K562 treated with DMSO at 1 percent for 48 hours (cell line): ENCODE data around the gene AK6. TPM values are rescaled to one million over a fixed set of nuclear protein-coding genes. Genes with fewer than 3 reads are reported as not detected.

Experiments used
- total RNA-seq: library from RNA; unstranded; fragments of 300-600 nt; gene quantifications from 2 replicates; pipeline ENCODE4 v1.2.3, GENCODE V29; 2022; ENCODE audit warnings: low replicate concordance; ENCODE audit errors: extremely low read depth

The AK6 gene
- total RNA-seq, result not detected in 2 replicates

DNA sequence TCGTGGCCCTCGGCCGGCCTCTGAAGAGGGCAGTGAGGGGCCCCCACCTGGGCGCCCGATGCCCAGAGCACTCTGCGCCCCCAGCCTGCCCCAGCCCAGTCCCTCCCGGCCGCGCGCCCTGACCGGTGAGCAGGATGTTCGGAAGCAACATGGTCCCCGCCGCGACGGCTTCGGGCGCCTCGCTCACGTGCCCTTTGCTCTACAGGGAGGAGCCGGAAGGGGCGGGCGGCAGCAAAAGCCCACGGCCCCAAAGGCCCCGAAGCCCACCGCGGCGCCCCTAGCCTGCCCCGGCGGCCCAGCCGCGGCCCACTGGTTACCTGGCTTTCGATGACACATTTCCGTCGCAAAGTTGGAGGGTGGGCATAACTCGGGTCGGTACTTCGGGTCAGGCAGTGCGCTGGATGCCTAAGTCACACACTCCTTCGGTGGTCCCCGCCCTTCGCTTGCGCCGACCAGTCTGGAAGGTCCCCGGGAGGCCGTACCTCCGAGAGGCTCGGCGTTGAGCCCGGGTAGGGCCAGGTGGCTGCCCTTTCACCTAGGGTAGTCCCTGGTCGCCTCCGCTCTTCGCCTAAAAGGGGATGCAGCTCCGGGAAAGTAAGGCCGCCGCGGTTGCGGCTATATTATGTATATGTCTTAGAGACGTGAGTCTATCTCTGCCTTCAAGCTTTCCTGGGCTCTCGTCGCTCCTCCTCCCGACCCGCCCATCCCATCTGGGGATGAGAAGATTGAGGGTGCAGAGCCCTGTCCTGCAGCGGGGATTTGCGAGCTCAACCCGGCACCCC, at the start of gene AK6, which contains the start of the genes RAD17 and TAF9:
Gene AK6 (minus strand): TSS at position 181 of the 782 bp plus-strand sequence. CDS start 30 bp downstream, at position 151.
Gene RAD17 (plus strand): TSS at position 479 of the 782 bp plus-strand sequence. CDS start 2,391 bp downstream, outside the sequence.
Gene TAF9 (minus strand): TSS at position 181 of the 782 bp plus-strand sequence. CDS start 3,783 bp downstream, outside the sequence.

DNA sequence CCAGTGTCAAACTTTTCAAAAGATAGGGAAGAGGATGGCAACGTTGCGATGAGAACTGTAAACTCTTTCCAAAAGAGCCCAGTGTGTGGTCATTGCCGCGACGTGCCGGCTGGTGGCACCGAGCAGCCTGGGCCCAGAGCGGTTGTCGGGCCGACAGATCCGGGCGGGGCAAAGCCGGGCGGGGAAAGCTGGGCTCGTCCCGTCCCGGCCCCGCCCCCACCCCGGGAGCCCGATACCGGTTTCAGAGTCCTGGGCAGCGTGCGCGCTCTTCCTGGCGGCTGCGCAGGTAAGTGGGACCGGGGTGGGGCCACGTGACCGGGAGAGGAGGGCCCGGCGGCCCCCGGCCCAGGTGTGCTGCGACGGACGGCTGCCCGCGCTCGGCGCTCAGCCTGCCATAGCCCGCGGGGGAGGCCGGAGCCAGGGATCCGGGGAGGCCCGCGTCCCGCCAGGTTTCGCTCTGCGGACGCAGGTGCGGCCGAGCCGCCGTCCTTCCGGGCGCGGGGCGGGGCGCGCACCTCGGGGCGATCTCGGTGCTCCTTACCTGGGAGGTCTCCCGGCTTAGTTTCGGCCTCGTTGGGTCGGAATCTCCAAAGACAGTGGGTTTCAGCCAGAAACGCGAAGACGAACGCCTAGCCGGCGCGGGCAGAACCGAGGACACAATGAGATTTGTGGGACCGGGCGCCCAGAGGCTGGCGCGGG, 45.7 kb upstream of the AK6 start, which contains the start of gene MARVELD2:
Gene MARVELD2 (plus strand): TSS at position 232 of the 699 bp plus-strand sequence. CDS start 4,270 bp downstream, outside the sequence.

Other genes starting within 250 kb of the AK6 start
- gene CCNB1, start 202.4 kb downstream of the AK6 start, total RNA-seq, result not detected in 2 replicates
- not detected in 2 replicates for gene CENPH, start 179.9 kb downstream of the AK6 start, total RNA-seq
- not detected in 2 replicates for gene CDK7, start 134.6 kb downstream of the AK6 start, total RNA-seq
- not detected in 2 replicates for gene CCDC125, start 36.7 kb downstream of the AK6 start, total RNA-seq
- gene TAF9, start within 50 bp of the AK6 start, total RNA-seq, result not detected in 2 replicates
- gene RAD17, start 298 bp upstream of the AK6 start, total RNA-seq, result not detected in 2 replicates
- not detected in 2 replicates for gene MARVELD2, start 45.6 kb upstream of the AK6 start, total RNA-seq
- gene OCLN, start 123.3 kb upstream of the AK6 start, total RNA-seq, result not detected in 2 replicates
- gene GTF2H2C, start 190.7 kb upstream of the AK6 start, total RNA-seq, result not detected in 2 replicates